C4-2B (cell line): ENCODE measurements around the gene IDI1.
A peak's percentile ranks its signal among the peaks of the same experiment; 100 is the strongest.

Experiments
- H3K27ac ChIP-seq: fragments of 450-650 bp; 2 replicates; pipeline ENCODE4 v1.5.1; 2017
- CTCF ChIP-seq: fragments of 450-650 bp; conservative IDR thresholded peaks from 2 replicates; pipeline ENCODE4 v1.5.1; 2017; ENCODE audit warnings: mild to moderate bottlenecking
- ZFX ChIP-seq: fragments of 450-650 bp; IDR thresholded peaks from 2 replicates; pipeline ENCODE4 v1.6.1; 2017

The IDI1 gene

GRCh38 chr10:1061930-1062774 lies 13.2 kb upstream of the IDI1 start:
- no peak overlapping the region for H3K27ac ChIP-seq
- TF ChIP-seq CTCF (no peak), ZFX (no peak)

- no peak for TF ChIP-seq ZFX
- TF ChIP-seq CTCF: no peak
- H3K27ac ChIP-seq: no peak overlapping the region
These were observed 11.0 kb upstream of the IDI1 start for GRCh38 chr10:1059902-1060301.

GRCh38 chr10:1058017-1058416 lies 9.1 kb upstream of the IDI1 start:
- TF ChIP-seq ZFX: no peak
- no peak for TF ChIP-seq CTCF
- peak overlapping the region; percentile 23; the same call in 1 of the 2 replicates for H3K27ac ChIP-seq

- peak overlapping the region; percentile 96 for H3K27ac ChIP-seq
- TF ChIP-seq ZFX: no peak
- TF ChIP-seq CTCF: no peak
These were observed 8.3 kb upstream of the IDI1 start for GRCh38 chr10:1057106-1057657.

GRCh38 chr10:1056326-1057105 lies 7.6 kb upstream of the IDI1 start, which contains the start of gene WDR37:
Gene WDR37, plus strand, starts transcription at chr10:1056385. Its CDS starts 15,771 bp downstream, at chr10:1072156.
- peak within 1 kb of the TSS; percentile 96 for H3K27ac ChIP-seq
- TF ChIP-seq ZFX: peak; percentile 97
- TF ChIP-seq CTCF: no peak

- TF ChIP-seq ZFX (no peak), CTCF (no peak)
- no peak overlapping the region for H3K27ac ChIP-seq
These were observed 5.8 kb upstream of the IDI1 start for GRCh38 chr10:1054684-1055083.
